ENCODE data around the gene OGA. TPM values are rescaled to one million over a fixed set of nuclear protein-coding genes. Genes with fewer than 3 reads are reported as not detected.

Gene OGA
- total and polyA plus RNA-seq, 5 experiments from 2014 or later: 35.7 to 406 (median 43.7) TPM

DNA sequence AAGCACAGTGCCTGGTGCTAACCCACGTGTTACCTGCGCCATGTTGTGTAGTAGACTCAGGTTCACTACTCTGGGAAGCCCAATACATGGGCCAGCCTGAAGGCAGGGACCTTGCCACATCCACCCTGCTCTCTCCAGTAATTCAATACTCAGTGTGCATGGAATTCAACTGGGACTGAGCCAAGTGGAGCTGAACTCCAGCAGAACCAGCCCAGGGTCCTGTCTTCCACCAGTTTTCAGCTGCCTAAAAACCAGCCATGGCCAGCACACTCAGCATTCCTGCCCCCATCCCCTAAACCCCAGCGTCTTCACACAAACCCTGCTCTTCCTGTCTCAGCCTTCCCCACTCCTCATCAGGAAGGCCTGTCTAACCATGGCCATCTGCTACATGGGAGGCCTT, 57.7 kb downstream of the OGA start:
- H3K36me3 Mint-ChIP-seq: no peaks in the 10 kb centered on the region
- peak overlapping the region in 1 of 10 donors; percentile 39 for H3K27ac Mint-ChIP-seq
- H3K9me3 Mint-ChIP-seq: no peaks in the 10 kb centered on the region
- H3K4me3 Mint-ChIP-seq: no peak overlapping the region
- ATAC-seq (no peak), DNase-seq (no peak)
- no peaks in the 10 kb centered on the region for H3K4me1 Mint-ChIP-seq
- POLR2A ChIA-PET: no interaction called here
- H3K27me3 Mint-ChIP-seq: peaks cover 3 to 14% (median 8%) of the 10 kb centered on the region in 5 donors

DNA sequence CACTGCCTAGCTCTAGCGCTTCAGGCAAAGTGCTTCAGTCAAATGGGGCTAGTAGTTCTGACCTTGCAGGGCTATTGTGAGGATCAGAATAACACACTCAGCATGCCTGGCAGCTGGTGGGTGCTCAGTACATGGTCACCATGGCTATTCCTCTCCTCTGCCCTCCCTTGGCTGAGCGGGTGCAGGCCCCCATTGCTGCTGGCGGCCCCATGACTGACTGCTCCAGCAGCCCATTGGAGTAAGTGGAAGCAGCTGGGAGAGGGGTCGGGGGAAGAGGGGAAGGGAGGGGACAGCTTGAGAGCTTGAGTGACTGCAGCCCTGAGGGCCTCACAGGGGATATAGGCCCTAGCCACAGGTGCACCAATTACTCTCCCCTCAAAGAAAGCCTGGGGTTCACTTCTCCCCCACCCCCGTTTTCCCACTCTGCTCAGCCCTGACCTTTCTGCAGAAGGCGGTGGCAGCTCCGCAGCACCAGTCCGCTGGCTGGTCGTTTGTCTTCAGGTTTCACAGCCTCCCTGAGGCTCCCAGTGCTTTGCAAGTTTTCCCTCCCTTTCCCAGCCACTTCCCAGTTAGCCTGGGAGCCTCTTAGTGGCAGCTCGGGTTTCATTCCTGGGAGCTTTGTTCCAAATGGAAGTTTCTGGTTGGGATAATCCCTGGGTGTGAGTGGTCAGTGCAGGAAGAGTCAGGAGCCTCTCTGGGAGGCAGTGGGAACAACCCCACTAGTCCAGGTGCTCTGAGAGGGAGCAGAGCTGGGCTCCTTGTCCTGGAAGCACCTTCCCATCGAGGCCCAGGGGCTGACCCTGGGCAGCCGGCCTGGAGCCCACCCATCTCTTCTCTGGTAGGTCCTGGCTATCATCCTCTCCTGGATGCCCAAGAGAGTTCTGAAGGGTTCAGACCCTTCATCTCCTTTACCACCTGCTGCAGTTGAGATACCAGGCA, 58.7 kb downstream of the OGA start:
- Mint-ChIP-seq H3K27me3 (peaks cover 1 to 14% (median 8%) of the 10 kb centered on the region in 5 donors), H3K36me3 (no peaks in the 10 kb centered on the region), H3K27ac (no peak overlapping the region), H3K4me3 (no peak overlapping the region), H3K9me3 (no peaks in the 10 kb centered on the region), H3K4me1 (no peaks in the 10 kb centered on the region)
- DNase-seq (peak in 1 of 10 donors; percentile 44), ATAC-seq (no peak)
- POLR2A ChIA-PET: no interaction called here

DNA sequence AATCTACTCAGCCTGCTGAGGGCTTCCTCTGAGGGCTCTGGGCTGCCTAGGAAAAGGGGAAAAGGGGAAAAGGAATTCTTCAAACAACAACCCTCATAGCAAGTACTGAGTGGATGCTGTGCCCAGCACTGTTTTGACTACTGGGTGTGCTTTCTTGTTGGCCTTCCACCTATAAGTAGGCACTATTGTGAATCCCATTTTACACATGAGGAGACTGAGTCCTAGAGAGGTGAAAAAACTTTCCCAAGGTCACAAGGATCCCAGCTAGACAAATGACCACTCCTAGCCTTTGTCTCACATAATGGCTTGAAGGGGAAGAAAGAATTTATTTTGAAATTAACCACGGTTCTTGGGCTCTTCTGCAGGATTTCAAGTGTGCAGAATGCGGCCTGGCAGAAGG, 59.4 kb downstream of the OGA start:
- Mint-ChIP-seq H3K27ac (no peak overlapping the region), H3K36me3 (no peaks in the 10 kb centered on the region), H3K27me3 (peaks cover 2 to 14% (median 8%) of the 10 kb centered on the region in 5 donors), H3K4me1 (no peaks in the 10 kb centered on the region), H3K4me3 (no peak overlapping the region), H3K9me3 (no peaks in the 10 kb centered on the region)
- DNase-seq: peak in 1 of 10 donors; percentile 23
- POLR2A ChIA-PET: no interaction called here
- ATAC-seq: no peak

DNA sequence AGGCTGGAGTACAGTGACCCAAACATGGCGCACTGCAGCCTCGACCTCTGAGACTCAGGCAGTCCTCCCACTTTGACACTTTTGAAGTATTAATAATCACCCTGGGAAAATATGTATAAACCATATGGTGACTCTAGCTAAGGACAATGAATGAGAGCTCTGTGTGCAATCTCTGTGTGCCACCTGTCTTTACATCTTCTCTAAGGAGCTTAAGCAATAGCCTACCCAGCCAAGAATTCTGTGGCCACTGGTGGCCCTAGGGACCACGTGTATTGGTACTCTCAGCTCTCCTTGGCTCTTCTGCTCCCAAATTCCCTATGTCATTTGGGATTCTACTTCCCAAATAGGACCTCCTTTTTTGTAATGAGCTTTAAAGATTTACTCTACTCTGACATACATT, 66.0 kb downstream of the OGA start:
- ATAC-seq: no peak
- no peak for DNase-seq
- no peak overlapping the region for H3K27ac Mint-ChIP-seq
- H3K4me3 Mint-ChIP-seq: no peak overlapping the region
- POLR2A ChIA-PET: no interaction called here
- H3K27me3 Mint-ChIP-seq: peaks cover 11 to 23% (median 14%) of the 10 kb centered on the region in 5 donors
- H3K4me1 Mint-ChIP-seq: no peaks in the 10 kb centered on the region
- no peaks in the 10 kb centered on the region for H3K36me3 Mint-ChIP-seq
- H3K9me3 Mint-ChIP-seq: no peaks in the 10 kb centered on the region

DNA sequence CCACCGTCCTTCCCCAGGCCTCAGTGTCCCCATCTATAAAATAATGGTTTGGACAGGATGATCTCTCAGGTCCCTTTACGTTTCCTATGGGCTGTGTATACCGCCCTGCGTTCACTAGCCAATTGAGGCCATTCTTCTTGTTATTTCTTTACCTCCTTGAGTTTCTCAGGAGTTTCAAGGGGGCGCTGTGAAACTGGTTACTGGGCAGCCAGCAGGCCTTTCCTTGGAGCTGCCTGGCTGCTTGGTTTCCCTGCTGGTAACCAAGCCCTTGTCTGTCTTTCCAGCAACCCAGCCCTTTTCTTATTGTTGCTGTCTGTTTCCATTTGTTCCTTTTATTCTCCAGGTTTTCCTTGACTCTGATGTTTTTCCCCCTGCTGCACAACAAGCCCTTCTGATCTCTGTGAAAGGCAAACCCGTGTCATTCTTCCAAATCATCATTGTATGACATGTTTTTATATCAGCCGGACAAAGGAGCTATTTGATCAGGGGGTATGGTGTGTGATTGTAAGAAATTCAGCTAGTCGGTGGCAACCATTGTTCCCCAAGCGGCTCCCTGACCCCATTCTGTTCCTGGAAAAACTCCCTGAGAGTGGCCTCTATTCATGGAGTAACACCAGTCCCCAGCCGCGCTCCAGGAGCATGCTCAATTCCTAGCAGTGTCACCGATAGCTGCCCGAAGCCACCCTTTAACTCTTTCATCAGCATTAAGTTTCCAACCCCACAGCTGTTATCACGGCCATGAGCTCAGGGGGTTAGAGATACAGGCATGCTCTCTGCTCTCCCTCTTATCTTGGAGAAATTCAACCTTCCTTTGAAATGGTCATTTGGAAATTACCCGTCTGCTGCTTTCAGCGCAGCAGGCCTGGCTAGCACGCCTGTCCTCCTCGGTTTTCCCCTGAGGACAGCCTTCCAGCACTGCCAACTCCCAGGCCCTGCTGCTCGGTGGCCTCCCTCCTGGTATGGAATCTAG, 68.9 kb downstream of the OGA start:
- POLR2A ChIA-PET: no interaction called here
- DNase-seq (no peak), ATAC-seq (no peak)
- peak overlapping the region in 1 of 10 donors; percentile 28 for H3K27ac Mint-ChIP-seq
- no peak overlapping the region for H3K4me3 Mint-ChIP-seq
- no peaks in the 10 kb centered on the region for H3K9me3 Mint-ChIP-seq
- H3K4me1 Mint-ChIP-seq: no peaks in the 10 kb centered on the region
- H3K27me3 Mint-ChIP-seq: peaks cover 9 to 18% (median 14%) of the 10 kb centered on the region in 5 donors
- no peaks in the 10 kb centered on the region for H3K36me3 Mint-ChIP-seq

DNA sequence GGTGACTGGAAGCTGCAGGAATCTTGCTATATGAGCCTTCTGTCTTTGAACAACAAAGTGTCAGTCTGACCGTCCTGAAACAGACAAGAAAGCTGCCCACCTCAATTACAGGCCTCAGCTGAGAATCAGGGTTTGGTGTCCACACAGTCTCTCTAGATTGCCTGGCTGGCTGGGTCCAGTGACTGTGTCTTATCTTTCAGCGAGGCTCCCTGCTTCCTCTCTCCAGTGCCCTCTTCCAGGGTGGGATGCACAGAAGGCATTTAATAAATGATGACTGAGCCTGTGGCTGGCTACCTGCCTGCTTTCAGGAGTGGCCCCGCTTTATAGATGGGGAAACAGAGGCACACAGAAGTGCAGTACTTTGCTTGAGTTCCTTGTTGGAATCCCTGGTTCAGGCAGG, 69.7 kb downstream of the OGA start:
- no peak overlapping the region for H3K4me3 Mint-ChIP-seq
- ATAC-seq (no peak), DNase-seq (no peak)
- POLR2A ChIA-PET: no interaction called here
- no peaks in the 10 kb centered on the region for H3K9me3 Mint-ChIP-seq
- H3K4me1 Mint-ChIP-seq: no peaks in the 10 kb centered on the region
- H3K27ac Mint-ChIP-seq: no peak overlapping the region
- H3K36me3 Mint-ChIP-seq: no peaks in the 10 kb centered on the region
- H3K27me3 Mint-ChIP-seq: peaks cover 7 to 19% (median 14%) of the 10 kb centered on the region in 5 donors

DNA sequence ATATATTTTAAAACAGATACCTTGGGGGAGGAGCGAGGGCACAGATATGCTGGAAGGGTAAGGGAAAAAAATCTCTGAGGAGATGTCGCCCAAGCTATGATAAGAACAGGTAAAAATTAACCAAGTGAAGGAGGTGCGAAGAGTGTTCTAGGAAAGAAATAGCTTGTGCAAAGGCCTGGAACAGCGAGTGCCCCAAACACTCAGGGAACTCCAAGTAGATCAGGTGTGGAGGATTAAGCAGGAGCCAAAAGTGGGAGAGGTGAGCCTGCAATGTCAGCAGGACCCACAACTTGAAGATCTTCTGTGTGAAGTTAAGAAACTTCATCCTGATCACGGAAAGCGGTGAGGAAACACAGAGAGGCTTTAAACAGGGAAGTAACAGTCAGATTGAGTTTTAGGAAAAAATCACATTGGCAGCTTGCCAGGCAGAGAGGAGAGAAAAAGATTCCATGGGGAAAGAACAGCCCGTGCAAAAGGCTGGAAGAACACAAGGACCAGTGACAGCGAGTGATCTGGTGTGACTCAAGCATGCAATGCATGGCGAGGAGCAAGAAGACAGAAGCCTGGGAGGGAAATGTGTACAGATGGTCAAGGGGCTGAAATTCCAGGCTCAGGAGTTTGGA, 73.1 kb downstream of the OGA start:
- H3K4me3 Mint-ChIP-seq: no peak overlapping the region
- ATAC-seq: no peak
- no peaks in the 10 kb centered on the region for H3K4me1 Mint-ChIP-seq
- no peak overlapping the region for H3K27ac Mint-ChIP-seq
- H3K9me3 Mint-ChIP-seq: no peaks in the 10 kb centered on the region
- H3K36me3 Mint-ChIP-seq: peaks cover 0 to 2% (median 0%) of the 10 kb centered on the region in 3 donors
- POLR2A ChIA-PET: no interaction called here
- no peak for DNase-seq
- H3K27me3 Mint-ChIP-seq: peaks cover 0 to 21% (median 10%) of the 10 kb centered on the region in 5 donors

DNA sequence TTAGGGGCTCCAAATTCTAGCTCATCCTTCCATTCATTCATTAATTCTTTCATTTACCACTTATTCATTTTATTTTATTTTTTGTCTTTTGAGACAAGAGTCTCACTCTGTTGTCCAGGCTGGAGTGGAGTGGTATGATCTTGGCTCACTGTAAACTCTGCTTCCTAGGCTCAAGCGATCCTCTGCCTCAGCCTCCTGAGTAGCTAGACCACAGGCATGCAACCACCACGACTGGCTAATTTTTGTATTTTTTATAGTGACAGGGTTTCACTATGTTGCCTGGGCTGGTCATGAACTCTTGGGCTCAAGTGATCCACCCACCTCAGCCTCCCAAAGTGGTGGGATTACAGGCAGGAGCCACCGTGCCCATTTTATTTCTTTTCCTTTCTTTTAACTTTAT, 74.0 kb downstream of the OGA start:
- no peak overlapping the region for H3K27ac Mint-ChIP-seq
- no peak overlapping the region for H3K4me3 Mint-ChIP-seq
- ATAC-seq: no peak
- no peaks in the 10 kb centered on the region for H3K9me3 Mint-ChIP-seq
- peaks cover 0 to 2% (median 0%) of the 10 kb centered on the region in 3 donors for H3K36me3 Mint-ChIP-seq
- H3K4me1 Mint-ChIP-seq: no peaks in the 10 kb centered on the region
- peaks cover 2 to 23% (median 12%) of the 10 kb centered on the region in 5 donors for H3K27me3 Mint-ChIP-seq
- no peak for DNase-seq
- POLR2A ChIA-PET: no interaction called here

DNA sequence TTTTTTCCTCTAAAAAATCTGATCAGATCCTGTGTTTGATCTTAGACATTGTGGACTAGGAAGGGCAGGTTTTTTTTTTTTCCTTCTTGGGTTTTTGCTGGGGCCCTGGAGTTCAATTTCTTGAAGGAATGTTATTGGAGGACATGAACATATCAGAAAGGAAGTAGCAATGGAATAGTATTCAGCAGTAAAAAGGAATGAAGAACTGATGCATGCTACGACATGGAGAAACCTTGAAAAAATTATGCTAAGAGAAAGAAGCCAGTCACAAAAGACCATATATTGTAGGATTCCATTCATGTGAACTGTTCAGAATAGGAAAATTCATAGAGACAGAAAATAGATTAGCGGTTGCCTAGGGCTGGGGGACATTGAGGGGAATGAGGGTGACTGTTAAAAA, 76.3 kb downstream of the OGA start:
- H3K27ac Mint-ChIP-seq: no peak overlapping the region

DNA sequence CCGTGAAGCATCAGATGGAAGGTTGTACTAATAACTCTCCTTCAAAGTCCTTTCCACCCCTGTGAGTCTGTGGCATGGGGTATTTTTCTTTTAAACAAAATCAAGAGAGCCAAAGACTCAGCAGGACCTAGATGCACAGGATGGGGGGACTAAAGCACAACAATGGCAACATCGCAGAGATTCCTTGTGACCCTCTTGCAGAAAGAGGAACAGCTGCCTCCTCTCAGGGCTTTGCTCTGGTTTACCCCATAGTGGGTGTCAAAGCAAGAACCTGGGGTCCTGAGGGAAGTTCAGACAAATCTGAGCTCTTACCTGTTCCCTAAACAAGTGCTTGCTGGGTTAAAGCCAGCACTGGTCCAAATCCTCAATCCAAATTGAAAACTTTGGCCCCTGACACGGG, 81.6 kb downstream of the OGA start:
- no peak for ATAC-seq
- POLR2A ChIA-PET: no interaction called here
- peaks cover 0 to 2% (median 0%) of the 10 kb centered on the region in 3 donors for H3K36me3 Mint-ChIP-seq

More for the DNA sequence above, 76.3 kb downstream of the OGA start:
- Mint-ChIP-seq H3K4me3 (no peak overlapping the region), H3K9me3 (no peaks in the 10 kb centered on the region), H3K27me3 (peaks cover 2 to 24% (median 12%) of the 10 kb centered on the region in 5 donors), H3K4me1 (no peaks in the 10 kb centered on the region), H3K36me3 (peaks cover 0 to 2% (median 0%) of the 10 kb centered on the region in 3 donors)
- POLR2A ChIA-PET: no interaction called here
- no peak for ATAC-seq
- DNase-seq: no peak

More for the DNA sequence above, 81.6 kb downstream of the OGA start:
- Mint-ChIP-seq H3K9me3 (no peaks in the 10 kb centered on the region), H3K27me3 (peaks cover 2 to 42% (median 21%) of the 10 kb centered on the region in 5 donors), H3K4me1 (no peaks in the 10 kb centered on the region), H3K4me3 (no peak overlapping the region), H3K27ac (no peak overlapping the region)
- no peak for DNase-seq

Data from naive thymus-derived CD8-positive, alpha-beta T cell (primary cell).